CD14-positive monocyte (primary cell): ENCODE measurements around the gene BARD1. TPM values are rescaled to one million over a fixed set of nuclear protein-coding genes. Genes with fewer than 3 reads are reported as not detected.

Experiments
- DNase-seq, 3 donors: peaks; one replicate each; pipeline ENCODE4 v3.0.0-alpha.2; 2011 to 2022
- H2AFZ ChIP-seq: 2 replicates; pipeline ENCODE4 v1.6.0; 2012; ENCODE audit warnings: mild to moderate bottlenecking, low read depth, low read length, inconsistent platforms; ENCODE audit not compliant: insufficient read depth, poor library complexity, severe bottlenecking
- H3K27ac ChIP-seq, 2 donors: 1 replicate in 1 of 2; 2 replicates in 1 of 2; pipeline ENCODE4 v1.5.1; 2012 to 2013; ENCODE audit warnings: low read length in 2 of 2, control low read depth in 1 of 2, inconsistent platforms in 1 of 2, low read depth in 1 of 2, mild to moderate bottlenecking in 1 of 2
- H3K27me3 ChIP-seq, 2 donors: one replicate each; pipeline versions ENCODE4 v1.6.0 to v1.6.1; 2011 to 2013; ENCODE audit warnings: low read length in 2 of 2; ENCODE audit not compliant: control insufficient read depth in 2 of 2, insufficient read depth in 2 of 2
- H3K36me3 ChIP-seq, 2 donors: replicated peaks in 1 of 2; 1 replicate in 1 of 2; 2 replicates in 1 of 2; pipeline versions ENCODE4 v1.5.1 to v1.6.1; 2012 to 2013; ENCODE audit warnings: low read length in 2 of 2, control low read depth in 1 of 2, inconsistent platforms in 1 of 2, mild to moderate bottlenecking in 1 of 2; ENCODE audit not compliant: insufficient read depth in 2 of 2, control insufficient read depth in 1 of 2
- H3K4me1 ChIP-seq, 2 donors: 1 replicate in 1 of 2; 2 replicates in 1 of 2; pipeline versions ENCODE4 v1.5.1 to v1.6.1; 2012 to 2013; ENCODE audit warnings: low read length in 2 of 2, control low read depth in 1 of 2, inconsistent platforms in 1 of 2, mild to moderate bottlenecking in 1 of 2, moderate library complexity in 1 of 2; ENCODE audit not compliant: insufficient read depth in 2 of 2, control insufficient read depth in 1 of 2
- H3K4me2 ChIP-seq: replicated peaks from 2 replicates; pipeline ENCODE3; 2012; ENCODE audit warnings: low read length, moderate library complexity, mild to moderate bottlenecking; ENCODE audit not compliant: poor library complexity, severe bottlenecking; ENCODE audit errors: extremely low read depth
- H3K4me3 ChIP-seq, 3 experiments: fragments of 200-600 bp in 1 of 3; sonication (generic) in 1 of 3; replicated peaks in 1 of 3; 1 replicate in 2 of 3; 2 replicates in 1 of 3; pipeline ENCODE4 v1.5.1; 2011 to 2013; ENCODE audit warnings: low read length in 3 of 3, mild to moderate bottlenecking in 3 of 3, control low read depth in 2 of 3, low read depth in 2 of 3, inconsistent platforms in 1 of 3, moderate library complexity in 1 of 3
- H3K79me2 ChIP-seq: 2 replicates; pipeline ENCODE4 v1.6.0; 2012; ENCODE audit warnings: mild to moderate bottlenecking, control low read depth, inconsistent platforms, low read length, moderate library complexity; ENCODE audit not compliant: insufficient read depth
- H3K9ac ChIP-seq: 2 replicates; pipeline ENCODE4 v1.6.0; 2017; ENCODE audit warnings: low read length, mild to moderate bottlenecking; ENCODE audit not compliant: insufficient read depth, poor library complexity, severe bottlenecking
- H3K9me3 ChIP-seq, 2 donors: replicated peaks in 1 of 2; 1 replicate in 1 of 2; 2 replicates in 1 of 2; pipeline versions ENCODE4 v1.5.1 to v1.6.1; 2012 to 2013; ENCODE audit warnings: low read length in 2 of 2, control low read depth in 1 of 2; ENCODE audit not compliant: control insufficient read depth in 1 of 2, insufficient read depth in 1 of 2
- H4K20me1 ChIP-seq: 2 replicates; pipeline ENCODE4 v1.6.0; 2012; ENCODE audit warnings: mild to moderate bottlenecking, low read length, control low read depth, moderate library complexity; ENCODE audit not compliant: insufficient read depth
- H3K27ac Mint-ChIP-seq, 7 donors: one replicate each; pipeline ENCODE4 v1.8.0; 2020; ENCODE audit warnings: mild to moderate bottlenecking in 7 of 7, mixed read lengths in 7 of 7, moderate library complexity in 6 of 7, inconsistent platforms in 2 of 7
- H3K27me3 Mint-ChIP-seq, 3 donors: one replicate each; pipeline ENCODE4 v1.8.0; 2021 to 2022; ENCODE audit warnings: low read depth in 3 of 3, mild to moderate bottlenecking in 3 of 3, mixed read lengths in 3 of 3, moderate library complexity in 3 of 3, inconsistent platforms in 1 of 3
- H3K36me3 Mint-ChIP-seq, 2 donors: one replicate each; pipeline ENCODE4 v1.8.0; 2020; ENCODE audit warnings: mixed read lengths in 2 of 2, inconsistent platforms in 1 of 2, mild to moderate bottlenecking in 1 of 2
- H3K4me1 Mint-ChIP-seq: one replicate; pipeline ENCODE4 v1.8.0; 2020; ENCODE audit warnings: mild to moderate bottlenecking, mixed read lengths
- H3K4me3 Mint-ChIP-seq, 2 donors: one replicate each; pipeline ENCODE4 v1.8.0; 2020; ENCODE audit warnings: mild to moderate bottlenecking in 2 of 2, mixed read lengths in 2 of 2, moderate library complexity in 1 of 2
- H3K9me3 Mint-ChIP-seq, 7 donors: one replicate each; pipeline ENCODE4 v1.8.0; 2020 to 2022; ENCODE audit warnings: mixed read lengths in 7 of 7, mild to moderate bottlenecking in 6 of 7, moderate library complexity in 6 of 7, inconsistent platforms in 2 of 7
- whole genome bisulfite sequencing: methylation state at CpG from one replicate; pipeline ENCODE4 v1.1.5; 2013; ENCODE audit warnings: missing lambda C conversion rate; ENCODE audit not compliant: insufficient coverage; 5-methylcytosine and 5-hydroxymethylcytosine counted together
- intact Hi-C, 2 donors: fragments of 100-400 bp; cut with micrococcal nuclease; formaldehyde crosslinking; loops; one replicate each; pipeline versions ENCODE4 v1.15.0 to v1.15.1; 2023
- polyA plus RNA-seq, 3 donors: library from polyadenylated mRNA; depleted of rRNA in 1 of 3; unstranded in 2 of 3; stranded (reverse) in 1 of 3; fragments of 300-500 nt in 2 of 3; fragments of >200 nt in 1 of 3; fragmentation: Illumina TruSeq in 2 of 3; gene quantifications; 1 replicate in 2 of 3; 2 replicates in 1 of 3; pipeline ENCODE4 v1.2.3, GENCODE V29; 2012 to 2021
- TF ChIP-seq, protein P1 (sequence below): fragments of 200-600 bp; IDR thresholded peaks from one replicate; pipeline ENCODE4 v1.8.0; 2022; ENCODE audit warnings: antibody characterized with exemption, mild to moderate bottlenecking

The BARD1 gene
- polyA plus RNA-seq, 3 donors: 2.4 to 3.3 (median 2.5) TPM

DNA sequence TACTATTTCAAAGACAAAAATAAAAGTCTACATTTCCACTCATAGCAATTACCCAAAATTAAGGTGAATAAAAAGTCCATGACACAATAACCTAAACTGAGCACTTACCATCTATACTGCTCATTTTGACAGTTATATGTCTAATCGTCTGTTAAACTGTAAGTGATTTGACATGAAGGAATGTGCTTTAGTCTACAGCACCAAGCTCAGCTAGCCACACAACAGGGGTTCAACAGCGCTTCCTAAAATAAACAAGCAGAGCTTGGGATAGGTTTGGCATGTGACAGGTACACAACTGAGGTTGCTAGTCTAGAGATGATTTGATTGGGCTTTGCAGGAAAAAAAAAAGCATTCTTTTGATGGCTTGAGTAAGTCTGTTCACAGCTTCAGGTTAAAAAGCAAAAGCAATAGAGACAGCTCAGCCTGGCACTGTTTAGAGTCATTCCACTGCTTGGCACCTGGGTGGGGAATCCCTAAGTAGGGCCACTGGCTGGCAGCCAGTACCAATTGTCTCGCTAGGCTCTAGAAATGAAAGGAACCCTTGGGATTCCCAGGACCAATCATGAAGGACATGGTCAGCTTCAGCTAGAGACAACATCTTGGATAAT, 78.6 kb downstream of the BARD1 start:
- Mint-ChIP-seq H3K9me3 (no peaks in the 10 kb centered on the region), H3K36me3 (peaks cover 49 to 50% of the 10 kb centered on the region in 2 donors), H3K27me3 (no peaks in the 10 kb centered on the region), H3K27ac (no peak overlapping the region), H3K4me3 (no peak overlapping the region), H3K4me1 (no peaks in the 10 kb centered on the region)
- Histone ChIP-seq H3K27ac (no peak overlapping the region), H3K4me2 (no peak overlapping the region), H3K36me3 (peaks cover 19 to 44% of the 10 kb centered on the region in 2 donors), H2AFZ (no peak overlapping the region), H3K9ac (no peak overlapping the region), H4K20me1 (no peaks in the 10 kb centered on the region), H3K79me2 (no peaks in the 10 kb centered on the region), H3K27me3 (no peaks in the 10 kb centered on the region), H3K4me1 (no peaks in the 10 kb centered on the region), H3K4me3 (no peak overlapping the region), H3K9me3 (no peaks in the 10 kb centered on the region)
- DNase-seq: no peak
- TF ChIP-seq, protein P1, sequence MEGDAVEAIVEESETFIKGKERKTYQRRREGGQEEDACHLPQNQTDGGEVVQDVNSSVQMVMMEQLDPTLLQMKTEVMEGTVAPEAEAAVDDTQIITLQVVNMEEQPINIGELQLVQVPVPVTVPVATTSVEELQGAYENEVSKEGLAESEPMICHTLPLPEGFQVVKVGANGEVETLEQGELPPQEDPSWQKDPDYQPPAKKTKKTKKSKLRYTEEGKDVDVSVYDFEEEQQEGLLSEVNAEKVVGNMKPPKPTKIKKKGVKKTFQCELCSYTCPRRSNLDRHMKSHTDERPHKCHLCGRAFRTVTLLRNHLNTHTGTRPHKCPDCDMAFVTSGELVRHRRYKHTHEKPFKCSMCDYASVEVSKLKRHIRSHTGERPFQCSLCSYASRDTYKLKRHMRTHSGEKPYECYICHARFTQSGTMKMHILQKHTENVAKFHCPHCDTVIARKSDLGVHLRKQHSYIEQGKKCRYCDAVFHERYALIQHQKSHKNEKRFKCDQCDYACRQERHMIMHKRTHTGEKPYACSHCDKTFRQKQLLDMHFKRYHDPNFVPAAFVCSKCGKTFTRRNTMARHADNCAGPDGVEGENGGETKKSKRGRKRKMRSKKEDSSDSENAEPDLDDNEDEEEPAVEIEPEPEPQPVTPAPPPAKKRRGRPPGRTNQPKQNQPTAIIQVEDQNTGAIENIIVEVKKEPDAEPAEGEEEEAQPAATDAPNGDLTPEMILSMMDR: no peak
- WGBS: 100% methylated on average over 1 of the region's 3 CpGs
- intact Hi-C loops: no loop called here

DNA sequence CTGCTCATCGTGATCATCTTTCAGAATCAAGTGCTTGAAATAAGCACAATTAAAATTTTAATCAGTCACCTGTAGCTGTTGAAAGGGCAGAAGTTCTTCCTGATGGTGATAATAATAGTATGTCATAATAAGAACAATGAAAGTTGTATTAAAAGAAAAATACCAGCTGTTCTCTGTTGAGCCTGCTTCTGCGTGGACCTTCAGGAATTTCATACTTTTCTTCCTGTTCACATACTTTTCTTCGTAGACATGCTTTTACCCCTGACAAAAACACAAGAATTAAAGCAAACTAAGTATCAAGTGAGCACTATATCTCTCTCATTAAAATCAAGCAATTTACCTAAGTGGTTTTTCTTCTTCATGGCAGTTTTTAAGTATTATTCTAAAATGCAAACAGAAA, 79.2 kb downstream of the BARD1 start:
- Histone ChIP-seq H3K9me3 (no peaks in the 10 kb centered on the region), H2AFZ (no peak overlapping the region), H4K20me1 (no peaks in the 10 kb centered on the region), H3K4me3 (no peak overlapping the region), H3K9ac (no peak overlapping the region), H3K79me2 (no peaks in the 10 kb centered on the region), H3K27me3 (no peaks in the 10 kb centered on the region), H3K27ac (no peak overlapping the region), H3K4me1 (no peaks in the 10 kb centered on the region), H3K36me3 (peaks cover 19 to 50% of the 10 kb centered on the region in 2 donors), H3K4me2 (no peak overlapping the region)
- Mint-ChIP-seq H3K36me3 (peaks cover 51 to 52% of the 10 kb centered on the region in 2 donors), H3K27me3 (no peaks in the 10 kb centered on the region), H3K9me3 (no peaks in the 10 kb centered on the region), H3K4me1 (no peaks in the 10 kb centered on the region), H3K4me3 (no peak overlapping the region), H3K27ac (no peak overlapping the region)
- TF ChIP-seq, protein P1: no peak
- 100% methylated on average over 2 of the region's 3 CpGs for WGBS
- DNase-seq: no peak
- intact Hi-C loops: no loop called here
